Forelimb muscle (tissue), 1 donor: ENCODE measurements around the gene GCSH. TPM values are rescaled to one million over a fixed set of nuclear protein-coding genes. Genes with fewer than 3 reads are reported as not detected.
A peak's percentile ranks its signal among the peaks of the same experiment; 100 is the strongest.

ENCODE experiments used
- DNase-seq: peaks from one replicate; pipeline ENCODE4 v3.0.0-alpha.2; 2013; ENCODE audit warnings: low read depth
- polyA plus RNA-seq: library from polyadenylated mRNA; unstranded; fragments of 120-200 nt; gene quantifications from one replicate; pipeline ENCODE4 v1.2.1, GENCODE V29; 2013; ENCODE audit not compliant: insufficient read length

Gene GCSH
- polyA plus RNA-seq, 1 donor, result 49.2 TPM

DNA sequence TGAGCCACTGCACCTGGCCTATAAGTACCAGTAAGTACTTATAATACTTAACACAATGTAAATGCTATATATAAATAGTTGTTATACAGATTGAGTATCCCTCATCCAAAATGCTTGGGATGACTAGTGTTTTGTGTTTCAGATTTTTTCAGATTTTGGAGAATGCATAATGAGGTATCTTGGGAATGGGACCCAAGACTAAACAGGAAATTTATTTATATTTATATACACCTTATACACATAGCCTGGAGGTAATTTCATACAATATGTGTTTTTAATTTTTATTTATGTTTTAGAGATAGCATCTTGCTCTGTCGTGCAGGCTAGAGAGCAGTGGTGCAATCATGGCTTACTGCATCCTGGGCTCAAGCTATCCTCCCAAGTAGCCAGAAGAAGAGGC, 9.8 kb upstream of the GCSH start:
- DNase-seq, result no peak

DNA sequence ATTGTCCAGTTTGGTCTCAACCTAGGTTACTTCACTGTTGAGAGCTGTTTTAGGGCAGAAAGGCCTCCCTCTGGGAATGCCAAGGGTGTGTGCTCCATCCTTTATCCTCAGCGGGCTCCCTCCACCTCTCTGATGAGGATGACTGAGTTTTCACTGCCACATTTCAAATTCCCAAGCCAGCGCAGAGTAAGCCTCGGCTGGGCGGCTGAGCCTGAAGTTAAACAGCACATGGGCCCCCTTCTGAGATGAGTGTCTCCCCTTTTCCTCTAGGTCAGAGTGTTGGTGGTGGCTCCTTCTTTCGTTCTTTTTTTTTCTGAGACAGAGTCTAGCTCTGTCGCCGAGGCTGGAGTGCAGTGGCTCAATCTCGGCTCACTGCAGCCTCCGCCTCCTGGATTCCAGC, 5.5 kb upstream of the GCSH start:
- DNase-seq, result no peak

DNA sequence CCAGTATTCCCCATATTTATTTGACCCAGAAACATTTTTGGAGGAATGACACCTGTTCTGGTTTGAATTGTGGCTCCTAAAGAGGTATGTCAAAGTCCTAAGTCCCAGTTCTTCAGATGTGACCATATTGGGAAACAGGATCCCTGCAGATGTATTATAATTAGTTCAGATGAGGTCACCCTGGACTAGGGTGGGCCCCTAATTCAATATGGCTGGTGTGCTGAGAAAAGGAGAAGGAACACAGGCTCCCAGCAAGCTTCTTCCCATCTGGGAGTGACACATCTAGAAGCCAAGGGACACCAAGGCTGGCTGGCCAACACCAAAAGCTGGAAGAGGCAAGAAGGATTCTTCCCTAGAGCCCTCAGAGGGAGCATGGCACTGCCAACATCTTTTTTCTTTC, 3.8 kb upstream of the GCSH start:
- no peak for DNase-seq

- no peak for DNase-seq
Measured at GRCh38 chr16:81097230-81097629, 1.0 kb upstream of the GCSH start.

- DNase-seq, result no peak
Measured at GRCh38 chr16:81096715-81097208, 567 bp upstream of the GCSH start.

DNA sequence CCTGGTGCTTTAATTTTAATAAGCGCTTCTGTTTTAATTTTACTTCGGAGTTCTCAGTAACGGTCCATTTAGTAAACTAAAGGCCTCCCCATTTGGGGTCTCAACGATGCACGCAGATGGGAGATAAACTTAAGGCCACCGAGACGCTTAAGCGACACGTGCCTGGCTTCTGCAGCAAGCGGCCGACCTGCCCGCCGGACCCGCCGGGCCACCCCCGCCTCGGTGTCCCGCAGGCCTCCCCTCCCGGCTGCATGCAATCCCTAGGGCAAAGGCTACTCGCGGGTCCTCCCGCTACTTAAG, 592 bp downstream of the GCSH start:
- no peak for DNase-seq

- DNase-seq, result peak; percentile 16
Measured at GRCh38 chr16:81094771-81095251, 1.4 kb downstream of the GCSH start.

- no peak for DNase-seq
Measured at GRCh38 chr16:81088836-81089235, 7.4 kb downstream of the GCSH start.

- no peak for DNase-seq
Measured at GRCh38 chr16:81081014-81081413, 15.2 kb downstream of the GCSH start.

GRCh38 chr16:81080233-81080632, 16.0 kb downstream of the GCSH start:
- no peak for DNase-seq

GRCh38 chr16:81077076-81077940, 18.9 kb downstream of the GCSH start, which contains the start of gene C16orf46:
Gene C16orf46 (minus strand): TSS chr16:81077238. CDS start chr16:81063955, 13,283 bp downstream.
- DNase-seq, result peak; percentile 77

DNA sequence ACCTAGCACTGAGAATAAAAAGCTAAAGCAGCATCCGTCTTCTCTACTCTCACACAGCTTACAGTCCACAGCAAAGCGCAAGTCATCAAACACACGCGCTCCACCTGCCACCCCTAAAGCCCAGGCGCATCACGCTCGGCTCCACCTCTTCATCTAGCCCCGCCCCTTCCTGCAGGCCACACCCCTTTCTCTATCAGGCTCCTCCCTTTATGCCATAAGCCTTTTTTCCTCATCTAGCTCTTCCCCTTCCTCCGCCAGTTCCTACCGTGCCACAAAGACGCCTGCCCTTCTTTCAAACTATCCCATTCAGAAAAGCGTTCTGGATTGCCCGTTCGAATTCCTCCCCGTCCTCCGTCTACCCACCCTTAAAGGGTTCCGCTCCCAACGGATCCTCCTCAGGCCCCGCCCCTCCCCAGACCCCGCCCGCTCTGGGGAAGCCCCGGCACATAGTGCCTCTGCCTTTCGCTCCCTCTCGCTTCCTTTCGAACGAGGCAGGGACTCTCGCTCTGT, 19.6 kb downstream of the GCSH start:
- DNase-seq, result peak; percentile 31

GRCh38 chr16:81073560-81074330, 22.4 kb downstream of the GCSH start:
- DNase-seq, result no peak

GRCh38 chr16:81071805-81072204, 24.4 kb downstream of the GCSH start:
- no peak for DNase-seq

DNA sequence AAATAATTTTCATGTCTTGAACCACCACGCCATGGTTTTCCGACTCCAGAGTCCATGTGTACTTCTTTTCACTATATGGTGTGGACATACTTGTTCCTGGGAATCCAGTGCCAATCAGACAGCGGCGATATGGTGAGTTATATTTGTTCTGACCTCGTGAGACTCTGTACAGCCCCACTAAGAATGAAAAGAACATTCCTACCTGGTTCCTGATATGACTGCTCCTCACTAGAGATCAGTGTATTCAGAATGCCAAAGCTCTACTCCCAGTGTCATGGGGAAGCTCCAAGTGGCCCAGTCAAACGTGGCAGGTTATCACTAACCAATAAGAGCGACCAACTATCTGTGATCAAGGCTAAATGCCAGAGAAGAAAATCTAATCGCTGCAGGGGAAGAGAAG, 25.2 kb downstream of the GCSH start:
- no peak for DNase-seq

GRCh38 chr16:81069063-81069462, 27.1 kb downstream of the GCSH start:
- no peak for DNase-seq

GRCh38 chr16:81067166-81067565, 29.0 kb downstream of the GCSH start:
- DNase-seq, result no peak

DNA sequence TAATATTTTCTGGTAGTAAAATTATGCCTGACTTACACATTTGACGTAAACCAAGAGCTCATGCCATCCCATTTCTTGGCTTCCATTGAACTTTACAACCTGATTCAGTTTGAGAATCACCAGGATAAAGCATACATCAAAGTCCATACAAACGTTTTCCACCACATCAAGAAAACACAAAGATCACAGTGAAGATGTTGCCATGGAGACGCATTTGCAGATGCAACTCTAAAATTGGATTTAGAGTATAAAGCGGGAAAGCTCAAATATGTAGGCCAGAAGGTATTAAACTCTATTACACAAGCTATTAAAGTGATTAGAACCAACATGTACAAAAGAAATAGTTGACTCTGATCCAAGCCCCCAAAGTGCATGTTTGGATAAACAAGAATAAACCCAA, 29.5 kb downstream of the GCSH start:
- DNase-seq, result no peak

- DNase-seq, result no peak
Measured at GRCh38 chr16:81061871-81062608, 34.2 kb downstream of the GCSH start.

DNA sequence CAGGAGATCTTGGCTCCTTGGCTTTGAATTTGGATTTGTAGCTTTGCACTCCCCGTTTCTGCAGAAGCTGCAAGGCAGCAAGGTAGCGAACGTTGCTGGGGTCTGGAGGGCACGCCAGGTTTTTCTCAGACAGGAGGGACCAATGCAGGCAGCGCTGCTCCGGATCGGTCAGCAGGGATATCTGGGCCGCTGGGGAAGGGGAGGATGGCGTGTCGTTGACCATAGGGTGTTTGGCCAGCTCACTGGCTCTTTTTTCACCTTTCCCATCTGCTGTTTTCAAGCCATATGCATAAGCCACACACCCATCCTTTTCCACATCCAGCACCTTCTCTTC, 34.9 kb downstream of the GCSH start:
- no peak for DNase-seq

DNA sequence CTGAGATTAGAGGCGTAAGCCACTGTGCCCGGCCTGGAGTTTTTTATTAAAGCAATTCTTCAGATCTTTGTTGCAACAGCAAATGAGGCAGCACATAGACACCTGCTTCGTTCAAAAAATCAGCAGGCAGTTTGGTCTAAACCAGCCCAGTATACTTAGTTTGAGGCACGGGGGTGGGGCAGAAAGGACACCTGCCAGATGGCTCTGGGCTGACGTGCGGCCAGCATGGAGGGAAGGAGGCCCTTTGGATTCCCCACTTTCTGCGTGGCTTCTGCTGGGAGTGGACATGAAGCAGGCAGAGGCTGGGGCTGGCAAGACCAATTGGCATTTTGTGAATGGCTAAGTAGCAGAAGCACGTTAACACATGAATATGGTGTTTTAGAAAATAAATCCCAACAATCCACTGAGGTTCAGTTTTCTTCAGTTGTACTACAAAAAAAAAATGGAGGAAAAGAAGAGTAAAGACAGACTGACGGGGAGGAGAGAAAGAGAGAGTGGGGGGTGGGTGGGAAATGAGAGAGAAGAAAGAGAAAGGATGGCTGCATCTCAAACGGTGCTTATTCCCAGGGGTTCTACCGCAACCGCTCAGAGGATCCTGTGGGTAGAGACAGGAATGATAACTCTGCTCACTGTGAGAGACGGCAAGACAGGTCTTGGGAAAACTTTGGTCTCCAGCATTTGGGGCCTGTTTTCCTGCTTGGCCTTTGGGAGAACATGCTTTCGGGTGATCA, 35.5 kb downstream of the GCSH start:
- no peak for DNase-seq
